Esophagus squamous epithelium (tissue), 5 donors: ENCODE measurements around the gene ZBTB33. TPM values are rescaled to one million over a fixed set of nuclear protein-coding genes. Genes with fewer than 3 reads are reported as not detected.

ENCODE experiments used
- DNase-seq: peaks from one replicate; lab custom pipeline; 2025; lab: John Stamatoyannopoulos, UW
- H3K27ac ChIP-seq, 4 donors: fragments of 200-600 bp; sonication (generic); one replicate each; pipeline ENCODE4 v1.5.1; 2016 to 2019; ENCODE audit warnings: mild to moderate bottlenecking in 1 of 4
- H3K27me3 ChIP-seq, 4 donors: fragments of 200-600 bp; sonication (generic); 1 replicate in 3 of 4; 2 replicates in 1 of 4; pipeline versions ENCODE4 v1.5.1 to v1.6.0; 2017 to 2021; ENCODE audit warnings: antibody characterized with exemption in 1 of 4
- H3K36me3 ChIP-seq, 3 donors: fragments of 200-600 bp; sonication (generic); one replicate each; pipeline ENCODE4 v1.5.1; 2016 to 2019
- H3K4me1 ChIP-seq, 3 donors: fragments of 200-600 bp; sonication (generic); one replicate each; pipeline ENCODE4 v1.5.1; 2017 to 2019
- H3K4me3 ChIP-seq, 4 donors: fragments of 200-600 bp; sonication (generic); 1 replicate in 3 of 4; 2 replicates in 1 of 4; pipeline ENCODE4 v1.5.1; 2016 to 2019; ENCODE audit warnings: mild to moderate bottlenecking in 2 of 4, moderate library complexity in 1 of 4
- H3K9me3 ChIP-seq, 3 donors: fragments of 200-600 bp; sonication (generic); one replicate each; pipeline ENCODE4 v1.5.1; 2016 to 2019
- CTCF ChIP-seq, 6 experiments: fragments of 450-650 bp in 4 of 6; fragments of 200-600 bp in 2 of 6; sonication (generic) in 2 of 6; IDR thresholded peaks; one replicate each; pipeline ENCODE4 v1.5.1; 2016 to 2019; ENCODE audit warnings: antibody characterized with exemption in 6 of 6, mild to moderate bottlenecking in 4 of 6, moderate library complexity in 4 of 6
- POLR2A ChIP-seq, 4 donors: fragments of 450-650 bp; IDR thresholded peaks; one replicate each; pipeline ENCODE4 v1.6.1; 2017; ENCODE audit warnings: antibody characterized with exemption in 4 of 4, mild to moderate bottlenecking in 4 of 4, moderate library complexity in 3 of 4
- WGBS, 2 donors: methylation state at CpG; one replicate each; pipeline ENCODE4 v1.1.5; 2018; 5-methylcytosine and 5-hydroxymethylcytosine counted together
- intact Hi-C: fragments of 100-400 bp; cut with DNase I; formaldehyde crosslinking; loops from one replicate; pipeline ENCODE4 v1.15.0; 2022
- total RNA-seq, 4 donors: library from RNA; depleted of rRNA; stranded (reverse); fragments of >200 nt; gene quantifications; one replicate each; pipeline ENCODE4 v1.1.0, GENCODE V29; 2016
- donor health status: DM: yes; HTN: yes; CAD: no.

ZBTB33 gene
- total RNA-seq, 4 donors from 2014 or later: 10.8 to 19.5 (median 15.6) TPM

- intact Hi-C loops: no loop called here
- H3K27me3 ChIP-seq: no peaks in the 10 kb centered on the region
- TF ChIP-seq POLR2A (IDR thresholded peaks at IDR 0.05) (no peak), CTCF (IDR thresholded peaks at IDR 0.05) (no peak)
- no peaks in the 10 kb centered on the region for H3K9me3 ChIP-seq
- WGBS, 2 donors: 53 to 75% methylated on average over 1 to 3 of the region's 3 CpGs
- H3K4me3 ChIP-seq: no peak overlapping the region
- no peak overlapping the region for H3K27ac ChIP-seq
- H3K4me1 ChIP-seq: no peaks in the 10 kb centered on the region
- DNase-seq: no peak
- H3K36me3 ChIP-seq: no peaks in the 10 kb centered on the region
Observed at GRCh38 chrX:120287513-120288112, 37.0 kb downstream of the ZBTB33 start.

GRCh38 chrX:120290107-120290506, 39.5 kb downstream of the ZBTB33 start:
- H3K4me3 ChIP-seq: no peak overlapping the region
- H3K9me3 ChIP-seq: no peaks in the 10 kb centered on the region
- no peak overlapping the region for H3K27ac ChIP-seq
- DNase-seq: no peak
- H3K27me3 ChIP-seq: no peaks in the 10 kb centered on the region
- no peaks in the 10 kb centered on the region for H3K36me3 ChIP-seq
- intact Hi-C loops: no loop called here
- TF ChIP-seq CTCF (IDR thresholded peaks at IDR 0.05): no peak
- no peak for TF ChIP-seq POLR2A (IDR thresholded peaks at IDR 0.05)
- H3K4me1 ChIP-seq: no peaks in the 10 kb centered on the region

GRCh38 chrX:120291211-120291610, 40.6 kb downstream of the ZBTB33 start:
- H3K36me3 ChIP-seq: no peaks in the 10 kb centered on the region
- H3K9me3 ChIP-seq: no peaks in the 10 kb centered on the region
- DNase-seq: no peak
- H3K27me3 ChIP-seq: no peaks in the 10 kb centered on the region
- TF ChIP-seq CTCF (IDR thresholded peaks at IDR 0.05) (no peak), POLR2A (IDR thresholded peaks at IDR 0.05) (no peak)
- H3K27ac ChIP-seq: no peak overlapping the region
- H3K4me3 ChIP-seq: no peak overlapping the region
- WGBS, 2 donors: 59 to 93% methylated on average over 3 to 6 of the region's 6 CpGs
- intact Hi-C loops: no loop called here
- H3K4me1 ChIP-seq: no peaks in the 10 kb centered on the region

- intact Hi-C loops: no loop called here
- TF ChIP-seq POLR2A (IDR thresholded peaks at IDR 0.05) (no peak), CTCF (IDR thresholded peaks at IDR 0.05) (no peak)
- Histone ChIP-seq H3K27me3 (no peaks in the 10 kb centered on the region), H3K9me3 (no peaks in the 10 kb centered on the region), H3K27ac (no peak overlapping the region), H3K36me3 (no peaks in the 10 kb centered on the region), H3K4me1 (no peaks in the 10 kb centered on the region), H3K4me3 (no peak overlapping the region)
- 57 to 90% methylated on average over 2 of the region's 2 CpGs for WGBS, 2 donors
- DNase-seq: no peak
Observed at GRCh38 chrX:120293015-120293414, 42.4 kb downstream of the ZBTB33 start.

GRCh38 chrX:120294651-120295050, 44.0 kb downstream of the ZBTB33 start:
- Histone ChIP-seq H3K4me1 (no peaks in the 10 kb centered on the region), H3K27me3 (no peaks in the 10 kb centered on the region), H3K4me3 (no peak overlapping the region), H3K27ac (no peak overlapping the region), H3K36me3 (no peaks in the 10 kb centered on the region), H3K9me3 (no peaks in the 10 kb centered on the region)
- DNase-seq: no peak
- no peak for TF ChIP-seq POLR2A (IDR thresholded peaks at IDR 0.05)
- TF ChIP-seq CTCF (IDR thresholded peaks at IDR 0.05): no peak
- intact Hi-C loops: no loop called here
